OCI-M1 (cell line): ENCODE results near the gene JAK3.
"Not testable (repeated sequence)": the region's sequence is repeated elsewhere in the genome, so short reads cannot be mapped to it uniquely, and the experiment has no call there.

ENCODE experiments used
- DNase-seq: peaks from one replicate; lab custom pipeline; 2025; lab: John Stamatoyannopoulos, UW

The JAK3 gene

DNA sequence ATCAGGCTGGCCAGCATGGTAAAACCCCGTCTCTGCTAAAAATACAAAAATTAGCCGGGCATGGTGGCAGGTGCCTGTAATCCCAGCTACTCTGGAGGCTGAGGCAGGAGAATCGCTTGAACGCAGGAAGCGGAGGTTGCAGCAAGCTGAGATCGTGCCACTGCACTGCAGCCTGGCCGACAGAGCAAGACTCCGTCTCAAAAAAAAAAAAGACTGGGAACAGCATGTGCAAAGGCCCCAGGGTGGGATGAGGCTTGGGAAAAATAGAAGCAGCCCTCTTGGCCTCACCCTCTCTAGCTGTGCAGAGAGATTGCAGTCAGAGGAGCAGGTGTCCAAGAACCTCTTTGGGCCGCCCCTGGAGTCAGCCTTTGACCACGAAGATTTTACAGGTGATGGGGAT is 69.9 kb downstream of the JAK3 start:
- DNase-seq, result not testable (repeated sequence)

DNA sequence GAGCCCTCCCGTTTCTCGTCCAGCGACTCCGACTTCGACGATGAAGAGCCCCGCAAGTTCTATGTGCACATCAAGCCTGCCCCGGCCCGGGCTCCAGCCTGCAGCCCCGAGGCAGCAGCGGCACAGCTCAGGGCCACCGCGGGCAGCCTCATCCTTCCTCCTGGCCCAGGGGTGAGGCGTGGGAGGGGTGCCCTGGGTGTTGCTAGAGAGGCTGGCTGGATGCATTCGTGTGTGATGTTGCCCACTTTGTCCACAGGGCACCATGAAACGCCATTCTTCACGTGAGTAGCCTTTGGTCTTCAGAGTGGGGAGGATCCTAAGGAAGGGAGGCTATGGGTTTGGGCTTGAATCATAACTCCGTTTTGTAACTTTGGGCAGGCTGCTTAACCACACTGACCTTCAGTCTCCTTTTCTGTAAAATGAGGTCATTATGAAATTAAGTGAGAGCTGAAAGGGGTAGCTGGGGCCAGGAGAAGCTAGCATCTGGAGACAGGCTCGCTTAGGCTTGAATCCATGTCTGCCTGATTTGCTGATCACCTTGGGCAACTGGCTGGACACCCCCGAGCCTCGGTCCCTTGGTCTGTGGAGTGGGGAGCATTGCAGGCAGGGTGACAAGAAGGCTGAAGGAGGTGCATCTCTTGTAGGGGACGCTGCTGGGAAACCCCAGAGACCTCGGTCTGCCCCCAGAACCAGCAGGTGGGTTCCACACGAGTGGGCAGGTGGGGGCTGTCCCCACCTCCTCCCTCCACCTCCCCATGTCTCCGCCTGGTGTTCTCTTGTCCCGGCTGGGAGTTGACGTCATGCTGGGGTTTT is 71.6 kb downstream of the JAK3 start:
- DNase-seq, result no peak

DNA sequence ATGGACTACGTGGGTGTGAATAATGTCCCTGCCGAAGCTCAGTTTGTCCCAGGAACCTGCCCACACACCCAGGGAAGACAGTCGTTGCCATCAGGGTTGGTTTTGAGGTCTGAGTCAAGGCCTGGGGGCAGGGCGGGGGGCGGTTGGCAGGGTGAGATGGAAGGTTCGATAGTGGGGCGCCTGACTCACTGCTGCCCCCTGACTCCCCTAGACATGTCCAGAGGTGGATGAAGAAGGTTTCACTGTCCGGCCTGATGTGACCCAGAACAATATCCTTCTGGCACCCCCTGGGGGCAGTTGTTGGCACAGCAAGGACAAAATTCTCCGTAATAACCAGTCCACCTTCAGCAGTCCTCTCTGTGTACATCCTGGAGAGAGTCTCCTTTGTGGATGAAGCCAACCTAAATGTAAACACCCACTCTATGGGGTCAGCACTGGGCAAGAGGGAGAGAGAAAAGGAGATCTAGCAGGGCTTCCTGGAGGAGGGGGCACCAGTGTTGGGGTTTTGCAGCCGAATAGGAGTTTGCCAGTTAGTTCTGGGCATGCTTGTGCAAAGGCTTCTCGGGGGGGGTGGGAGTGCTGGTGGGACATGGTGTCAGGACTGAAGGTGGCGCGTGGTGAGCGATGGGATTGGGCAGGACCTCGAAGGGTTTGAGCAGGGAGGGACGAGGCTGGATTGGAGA is 72.4 kb downstream of the JAK3 start:
- peak; percentile 79 for DNase-seq
